Left lobe of liver (tissue), 2 donors: ENCODE measurements around the gene DAGLA. TPM values are rescaled to one million over a fixed set of nuclear protein-coding genes. Genes with fewer than 3 reads are reported as not detected.
A peak's percentile ranks its signal among the peaks of the same experiment; 100 is the strongest.

Experiments used
- ATAC-seq: fragments of 200-7000 bp; cut with Tn5 transposase; one replicate; pipeline ENCODE4 v1.9.1; 2020; ENCODE audit warnings: mild to moderate bottlenecking, moderate library complexity
- DNase-seq: peaks from one replicate; pipeline ENCODE4 v3.0.0-alpha.2; 2020; ENCODE audit warnings: low spot score
- total RNA-seq: library from RNA; stranded (reverse); gene quantifications from one replicate; pipeline ENCODE4 v1.2.1, GENCODE V29; 2021
- donor health status: DM: no; HTN: no; CAD: no; lungs with moderate emphysema.
- donor health status: DM: no; HTN: yes; CAD: no.

The DAGLA gene
- total RNA-seq, 1 donor from 2014 or later, result 0.35 TPM

- ATAC-seq (no peak), DNase-seq (no peak)
Observed at GRCh38 chr11:61775606-61776554, 95.7 kb downstream of the DAGLA start.

GRCh38 chr11:61776561-61777075 lies 96.4 kb downstream of the DAGLA start:
- peak; percentile 80 for ATAC-seq
- peak; percentile 77 for DNase-seq

GRCh38 chr11:61777234-61778090 lies 97.3 kb downstream of the DAGLA start:
- ATAC-seq (peak; percentile 6), DNase-seq (no peak)

GRCh38 chr11:61778357-61778886 lies 98.2 kb downstream of the DAGLA start:
- ATAC-seq (no peak), DNase-seq (no peak)

- DNase-seq, result no peak
- ATAC-seq, result no peak
Observed at GRCh38 chr11:61778920-61779650, 98.9 kb downstream of the DAGLA start.

- ATAC-seq (no peak), DNase-seq (no peak)
Observed at GRCh38 chr11:61779666-61780525, 99.7 kb downstream of the DAGLA start.

GRCh38 chr11:61780581-61781162 lies 100.5 kb downstream of the DAGLA start:
- ATAC-seq, result no peak

GRCh38 chr11:61781585-61781984 lies 101.4 kb downstream of the DAGLA start:
- DNase-seq (no peak), ATAC-seq (no peak)

More at GRCh38 chr11:61780581-61781162, 100.5 kb downstream of the DAGLA start:
- no peak for DNase-seq

- no peak for ATAC-seq
- no peak for DNase-seq
Observed at GRCh38 chr11:61782299-61782698, 102.1 kb downstream of the DAGLA start.

GRCh38 chr11:61782841-61783240 lies 102.7 kb downstream of the DAGLA start:
- ATAC-seq, result no peak
- DNase-seq, result no peak

GRCh38 chr11:61783717-61784505 lies 103.7 kb downstream of the DAGLA start:
- DNase-seq (no peak), ATAC-seq (no peak)

GRCh38 chr11:61784506-61784805 lies 104.3 kb downstream of the DAGLA start:
- ATAC-seq, result no peak
- DNase-seq, result no peak

GRCh38 chr11:61785837-61786402 lies 105.7 kb downstream of the DAGLA start:
- DNase-seq, result no peak

GRCh38 chr11:61787928-61788491 lies 107.8 kb downstream of the DAGLA start:
- DNase-seq, result no peak
- ATAC-seq, result peak; percentile 12

More at GRCh38 chr11:61785837-61786402, 105.7 kb downstream of the DAGLA start:
- ATAC-seq, result peak; percentile 4

- ATAC-seq, result peak; percentile 33
- DNase-seq, result no peak
Observed at GRCh38 chr11:61791737-61792309, 111.6 kb downstream of the DAGLA start.

GRCh38 chr11:61792310-61793082 lies 112.3 kb downstream of the DAGLA start, which contains the start of the genes FEN1 and TMEM258:
TSS of gene FEN1 (plus strand) at chr11:61792911. CDS start at chr11:61795362, 2,451 bp downstream.
TSS of gene TMEM258 (minus strand) at chr11:61792599. CDS start at chr11:61792558, 41 bp downstream.
- ATAC-seq (peak; percentile 89), DNase-seq (peak; percentile 89)
